HepG2 (cell line): ENCODE data around the gene FAM228B. TPM values are rescaled to one million over a fixed set of nuclear protein-coding genes. Genes with fewer than 3 reads are reported as not detected.

Experiments used
- DZIP1 ChIP-seq: sonication (generic); formaldehyde crosslinking; IDR thresholded peaks from 2 replicates; pipeline ENCODE4 v1.5.0; 2020; ENCODE audit warnings: mild to moderate bottlenecking, missing genetic modification reagents
- GATAD2A ChIP-seq: IDR thresholded peaks from 2 replicates; pipeline ENCODE4 v1.6.1; 2016
- GMEB1 ChIP-seq: sonication (generic); formaldehyde crosslinking; IDR thresholded peaks from 2 replicates; pipeline ENCODE4 v1.5.1; 2020; ENCODE audit warnings: missing genetic modification reagents, mild to moderate bottlenecking, borderline replicate concordance
- JUNB ChIP-seq: sonication (generic); formaldehyde crosslinking; IDR thresholded peaks from 2 replicates; pipeline ENCODE4 v1.8.0; 2022; ENCODE audit warnings: missing genetic modification reagents, mild to moderate bottlenecking, borderline replicate concordance
- KAT8 ChIP-seq: IDR thresholded peaks from 2 replicates; pipeline ENCODE4 v1.6.1; 2016; ENCODE audit warnings: missing genetic modification reagents, missing compliant biosample characterization
- KLF13 ChIP-seq: sonication (generic); formaldehyde crosslinking; IDR thresholded peaks from 2 replicates; pipeline ENCODE4 v1.4.0; 2020; ENCODE audit warnings: mild to moderate bottlenecking, missing genetic modification reagents
- KLF16 ChIP-seq, 2 experiments: sonication (generic) in 1 of 2; formaldehyde crosslinking in 1 of 2; IDR thresholded peaks; 2 replicates each; pipeline versions ENCODE4 v1.6.1 to v1.8.0; 2016 to 2023; ENCODE audit warnings: missing genetic modification reagents in 2 of 2, missing compliant biosample characterization in 1 of 2
- LRRFIP1 ChIP-seq: sonication (generic); formaldehyde crosslinking; conservative IDR thresholded peaks from 2 replicates; pipeline ENCODE4 v1.4.0; 2020; ENCODE audit warnings: missing genetic modification reagents
- RCOR2 ChIP-seq: IDR thresholded peaks from 2 replicates; pipeline ENCODE4 v1.6.1; 2016; ENCODE audit warnings: missing biosample characterization, missing genetic modification reagents
- RORA ChIP-seq: sonication (generic); formaldehyde crosslinking; IDR thresholded peaks from 2 replicates; pipeline ENCODE4 v1.5.0; 2020; ENCODE audit warnings: mild to moderate bottlenecking, missing genetic modification reagents, moderate library complexity
- TBX3 ChIP-seq: fragments of 450-650 bp; IDR thresholded peaks from 2 replicates; pipeline ENCODE4 v1.6.1; 2017; ENCODE audit warnings: antibody characterized with exemption, mild to moderate bottlenecking, inconsistent platforms, borderline replicate concordance
- ZMYM3 ChIP-seq: sonication (generic); formaldehyde crosslinking; IDR thresholded peaks from 2 replicates; pipeline ENCODE4 v1.5.1; 2020; ENCODE audit warnings: mild to moderate bottlenecking, missing genetic modification reagents
- ZNF20 ChIP-seq: sonication (generic); formaldehyde crosslinking; IDR thresholded peaks from 2 replicates; pipeline ENCODE4 v1.4.0; 2020; ENCODE audit warnings: mild to moderate bottlenecking, moderate library complexity, missing genetic modification reagents
- ZNF362 ChIP-seq: sonication (generic); formaldehyde crosslinking; IDR thresholded peaks from 2 replicates; pipeline ENCODE4 v1.4.0; 2020; ENCODE audit warnings: missing genetic modification reagents, mild to moderate bottlenecking, borderline replicate concordance
- ZNF512 ChIP-seq: sonication (generic); formaldehyde crosslinking; IDR thresholded peaks from 2 replicates; pipeline ENCODE4 v1.4.0; 2020; ENCODE audit warnings: mild to moderate bottlenecking, missing genetic modification reagents
- ZNF543 ChIP-seq: sonication (generic); formaldehyde crosslinking; IDR thresholded peaks from 2 replicates; pipeline ENCODE4 v1.4.0; 2020; ENCODE audit warnings: mild to moderate bottlenecking, missing genetic modification reagents
- ZNF616 ChIP-seq: sonication (generic); formaldehyde crosslinking; IDR thresholded peaks from 2 replicates; pipeline ENCODE4 v1.5.0; 2020; ENCODE audit warnings: low read depth, mild to moderate bottlenecking, missing genetic modification reagents
- polyA plus RNA-seq, 8 experiments: library from polyadenylated mRNA; depleted of rRNA in 3 of 8; stranded (reverse) in 7 of 8; unstranded in 1 of 8; fragments of >200 nt; fragmentation: Illumina TruSeq in 4 of 8; extraction: Trizol in 4 of 8; gene quantifications; 2 replicates each; pipeline versions ENCODE4 v1.2.1 to v1.2.3, GENCODE V29; 2011 to 2016; ENCODE audit warnings: low read depth in 4 of 8, missing spikeins in 1 of 8, mixed read lengths in 1 of 8; ENCODE audit not compliant: insufficient read depth in 1 of 8
- total RNA-seq, 5 experiments: library from RNA; depleted of rRNA; stranded (reverse); fragments of >200 nt; fragmentation: Illumina TruSeq; extraction: Trizol; gene quantifications; 2 replicates each; pipeline ENCODE4 v1.2.3, GENCODE V29; 2016; ENCODE audit warnings: low read depth in 1 of 5

The FAM228B gene
- total and polyA plus RNA-seq, 2 of the 13 experiments (the other 11 are each of a cell fraction or from before 2014, with no cell fraction given) = 0.79 to 1.1 TPM

- TF ChIP-seq DZIP1 (CRISPR knock-in tag) (no peak), KAT8 (CRISPR knock-in tag) (peak; percentile 51; the same call in 1 of the 2 replicates), ZNF512 (CRISPR knock-in tag) (no peak), TBX3 (no peak), RCOR2 (CRISPR knock-in tag) (peak; percentile 60; the same call in 1 of the 2 replicates), LRRFIP1 (CRISPR knock-in tag) (no peak), ZNF20 (CRISPR knock-in tag) (no peak), RORA (no peak), KLF16 (CRISPR knock-in tag; IDR thresholded peaks at IDR 0.05) (peak in 1 of 2 experiments; percentile 41; a peak in 1 of 4 replicates), ZMYM3 (peak; percentile 15; the same call in 1 of the 2 replicates), ZNF362 (CRISPR knock-in tag) (peak; percentile 75; the same call in 1 of the 2 replicates), GATAD2A (CRISPR knock-in tag) (peak; percentile 81), ZNF616 (CRISPR knock-in tag) (no peak), GMEB1 (CRISPR knock-in tag) (no peak), KLF13 (CRISPR knock-in tag) (no peak), ZNF543 (no peak), JUNB (CRISPR knock-in tag) (peak; percentile 25; the same call in 1 of the 2 replicates)
Measured at GRCh38 chr2:24158131-24158530, 34.9 kb downstream of the FAM228B start (continued).
